Measurements from ENCODE around the gene SSC4D.
"Not testable (repeated sequence)": the region's sequence is repeated elsewhere in the genome, so short reads cannot be mapped to it uniquely, and the experiment has no call there.

Gene SSC4D

DNA sequence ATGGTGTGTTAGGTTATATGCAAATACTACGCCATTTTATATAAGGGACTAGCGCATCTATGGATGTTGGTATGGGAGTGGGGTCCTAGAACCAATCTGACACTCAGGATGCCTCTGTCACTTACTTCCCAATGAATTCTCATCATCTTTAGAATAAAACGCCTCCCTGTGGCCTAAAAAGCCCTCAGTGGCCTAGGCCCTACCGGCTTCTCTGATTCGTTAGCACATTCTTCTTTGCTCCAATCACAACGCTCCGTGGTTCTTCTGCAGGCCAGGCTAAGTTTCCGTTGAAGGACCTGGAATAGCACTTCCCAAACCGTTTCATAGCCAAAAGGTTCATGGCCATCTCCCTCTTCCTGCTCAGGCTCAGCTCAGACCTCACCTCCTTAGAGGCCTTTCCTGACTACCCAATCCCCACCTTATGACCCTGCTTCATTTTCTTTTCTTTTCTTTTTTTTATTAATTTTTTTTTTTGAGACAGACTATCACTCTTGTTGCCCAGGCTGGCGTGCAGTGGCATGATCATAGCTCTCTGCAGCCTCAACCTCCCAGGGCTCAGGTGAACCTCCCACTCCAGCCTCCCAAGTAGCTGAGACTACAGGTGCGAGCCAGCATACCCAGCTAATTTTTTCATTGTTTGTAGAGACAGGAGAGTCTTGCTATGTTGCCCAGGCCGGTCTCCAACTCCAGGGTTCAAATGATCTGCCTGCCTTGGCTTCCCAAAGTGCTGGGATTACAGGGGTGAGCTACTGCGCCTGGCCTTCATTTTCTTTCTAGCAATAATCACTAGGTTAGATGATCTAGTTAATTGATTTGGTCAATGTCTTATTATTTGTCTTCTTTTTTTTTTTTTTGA, 26.2 kb downstream of the SSC4D start:
- no peak for DNase-seq (ENCODE audit: low spot score)

- DNase-seq (ENCODE audit: low spot score): no peak
Observed at GRCh38 chr7:76381814-76382213, 27.7 kb downstream of the SSC4D start.

GRCh38 chr7:76380623-76380966, 28.9 kb downstream of the SSC4D start:
- no peak for DNase-seq (ENCODE audit: low spot score)

DNA sequence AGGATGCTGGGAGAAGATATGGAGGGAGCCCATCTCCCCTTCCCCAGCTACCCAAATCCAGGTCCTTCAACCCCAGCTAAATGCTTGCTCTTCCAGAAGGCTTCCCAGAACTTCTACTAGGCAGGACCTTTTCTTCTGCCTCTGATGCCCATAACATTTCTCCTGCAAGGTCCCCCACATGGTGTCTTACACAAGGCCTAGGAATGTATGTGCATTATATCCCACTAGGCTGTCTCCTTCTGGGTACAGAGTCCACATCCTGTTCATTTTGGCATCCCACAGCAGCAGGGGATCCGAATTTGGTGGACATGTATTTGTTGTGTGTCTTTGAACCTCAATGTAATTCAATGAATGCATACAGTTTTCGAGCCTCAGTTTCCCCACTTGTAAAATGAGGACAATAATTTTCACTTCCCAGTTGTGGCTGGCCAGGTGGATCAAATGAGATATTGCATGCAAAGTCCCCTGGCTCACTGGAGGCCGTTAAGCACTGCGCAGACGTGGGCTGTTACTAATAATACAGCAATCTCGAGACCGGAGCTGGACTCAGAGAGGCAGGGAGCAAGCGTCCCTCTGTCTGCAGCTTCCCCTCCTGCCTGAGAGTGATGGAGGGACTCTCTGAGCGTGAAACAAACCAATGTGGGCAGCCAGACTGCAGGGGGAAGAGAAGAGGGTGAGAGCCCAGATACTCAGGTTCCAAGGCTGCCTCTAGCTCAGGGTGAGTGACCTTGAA, 32.1 kb downstream of the SSC4D start:
- DNase-seq (ENCODE audit: low spot score): no peak

GRCh38 chr7:76375251-76375650, 34.2 kb downstream of the SSC4D start:
- no peak for DNase-seq (ENCODE audit: low spot score)

DNA sequence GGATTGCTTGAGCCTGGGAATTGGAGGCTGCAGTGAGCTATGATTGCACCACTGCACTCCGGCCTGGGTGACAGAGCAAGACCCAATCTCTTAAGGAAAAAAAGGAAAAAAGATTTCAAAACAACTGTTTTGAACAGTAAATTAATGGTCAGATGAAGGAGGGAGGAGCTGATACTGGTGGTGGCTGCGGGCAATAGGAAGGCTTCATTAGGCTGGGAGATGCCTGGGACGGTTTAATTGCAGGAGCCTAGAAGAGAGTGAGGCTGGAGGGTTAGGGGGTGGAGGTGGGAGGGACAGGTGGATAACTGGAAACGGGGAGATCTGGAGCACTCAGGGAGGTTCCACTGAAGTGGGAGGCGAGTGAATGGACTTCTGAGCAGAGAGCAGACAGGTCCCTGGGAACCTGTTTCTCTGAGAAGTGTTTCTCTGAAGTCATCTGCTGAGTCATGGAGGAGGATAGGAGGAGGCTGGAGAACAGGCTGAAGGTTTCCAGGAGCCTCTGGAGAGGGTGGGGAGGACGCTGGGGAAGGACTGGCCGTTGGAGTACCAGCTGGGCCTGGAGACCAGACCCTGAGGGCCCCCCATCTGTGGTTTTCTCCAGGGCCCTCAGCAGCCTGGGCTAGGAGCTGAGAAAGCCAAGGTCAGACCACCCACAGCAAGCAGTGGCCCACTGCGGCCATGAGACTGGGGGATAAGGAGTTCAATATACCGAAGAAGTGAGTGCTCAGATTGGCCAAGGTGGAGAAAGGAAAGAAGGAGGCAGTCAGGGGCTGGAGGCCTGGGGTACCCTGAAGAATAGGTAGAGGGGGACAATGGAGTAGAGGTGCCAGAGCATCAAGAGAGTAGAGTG, 36.3 kb downstream of the SSC4D start:
- DNase-seq (ENCODE audit: low spot score): no peak

- DNase-seq (ENCODE audit: low spot score): no peak
Observed at GRCh38 chr7:76371396-76371795, 38.1 kb downstream of the SSC4D start.

- no peak for DNase-seq (ENCODE audit: low spot score)
Observed at GRCh38 chr7:76369018-76369417, 40.5 kb downstream of the SSC4D start.

DNA sequence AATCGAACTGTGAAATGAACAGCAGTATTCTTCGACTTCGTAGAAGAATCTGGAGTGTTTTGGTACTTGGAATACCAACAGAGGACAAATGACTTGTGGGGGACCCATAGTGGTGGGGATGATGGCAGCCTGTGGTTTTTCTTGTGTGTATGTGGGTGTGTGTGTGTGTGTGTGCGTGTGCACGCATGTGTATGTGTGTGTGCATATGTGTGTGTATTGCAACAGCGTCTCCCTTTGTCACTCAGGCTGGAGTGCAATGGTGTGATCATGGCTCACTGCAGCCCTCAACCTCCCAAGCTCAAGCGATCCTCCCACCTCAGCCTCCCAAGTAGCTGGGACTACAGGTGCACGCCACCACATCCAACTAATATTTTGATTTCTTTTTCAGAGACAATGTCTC, 41.3 kb downstream of the SSC4D start:
- no peak for DNase-seq (ENCODE audit: low spot score)

GRCh38 chr7:76364198-76364584, 45.3 kb downstream of the SSC4D start:
- no peak for DNase-seq (ENCODE audit: low spot score)

DNA sequence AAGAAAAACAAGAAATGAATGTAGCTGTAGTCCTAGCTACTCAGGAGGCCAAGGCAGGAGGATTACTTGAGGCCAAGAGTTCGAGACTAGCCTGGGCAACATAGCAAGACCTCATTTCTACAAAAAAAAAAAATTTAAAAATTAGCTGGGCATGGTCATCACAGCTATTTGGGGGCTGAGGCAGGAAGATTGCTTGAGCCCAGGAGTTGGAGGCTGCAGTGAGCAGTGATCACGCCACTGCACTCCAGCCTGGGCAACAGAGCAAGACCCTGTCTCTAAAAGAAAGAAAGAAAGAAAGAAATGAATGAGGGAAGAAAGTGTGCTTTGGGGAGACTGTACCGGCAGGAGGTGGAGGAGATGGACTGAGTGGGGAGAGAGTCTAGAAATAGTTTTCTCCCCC, 45.7 kb downstream of the SSC4D start:
- DNase-seq (ENCODE audit: low spot score): not testable (repeated sequence)

DNA sequence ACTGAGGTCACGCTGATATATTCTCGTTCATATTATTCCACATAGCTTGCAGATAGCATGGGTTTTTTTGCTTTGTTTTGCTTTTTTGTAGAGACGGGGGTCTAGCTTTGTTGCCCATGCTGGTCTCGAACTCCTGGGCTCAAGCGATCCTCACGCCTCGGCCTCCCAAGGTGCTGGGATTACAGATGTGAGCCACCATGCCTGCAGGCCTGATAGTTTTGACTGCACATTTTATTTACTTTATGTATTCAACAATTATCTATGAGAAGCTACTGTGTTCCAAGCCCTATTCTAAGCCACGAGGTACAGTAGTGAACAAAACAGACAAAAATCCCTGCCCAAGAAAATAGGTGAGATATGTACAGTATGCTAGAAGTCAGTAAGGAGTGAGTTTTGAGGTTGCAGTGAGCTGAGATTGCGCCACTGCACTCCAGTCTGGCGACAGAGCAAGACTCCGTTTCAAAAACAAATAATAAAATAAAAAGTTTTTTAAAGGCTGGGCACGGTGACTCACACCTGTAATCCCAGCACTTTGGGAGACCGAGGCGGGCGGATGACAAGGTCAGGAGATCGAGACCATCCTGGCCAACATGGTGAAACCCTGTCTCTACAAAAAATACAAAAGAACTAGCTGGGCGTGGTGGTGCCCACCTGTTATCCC, 49.4 kb downstream of the SSC4D start:
- no peak for DNase-seq (ENCODE audit: low spot score)

- peak; percentile 98 for DNase-seq (ENCODE audit: low spot score)
Observed at GRCh38 chr7:76359111-76359977, 50.2 kb downstream of the SSC4D start.

DNA sequence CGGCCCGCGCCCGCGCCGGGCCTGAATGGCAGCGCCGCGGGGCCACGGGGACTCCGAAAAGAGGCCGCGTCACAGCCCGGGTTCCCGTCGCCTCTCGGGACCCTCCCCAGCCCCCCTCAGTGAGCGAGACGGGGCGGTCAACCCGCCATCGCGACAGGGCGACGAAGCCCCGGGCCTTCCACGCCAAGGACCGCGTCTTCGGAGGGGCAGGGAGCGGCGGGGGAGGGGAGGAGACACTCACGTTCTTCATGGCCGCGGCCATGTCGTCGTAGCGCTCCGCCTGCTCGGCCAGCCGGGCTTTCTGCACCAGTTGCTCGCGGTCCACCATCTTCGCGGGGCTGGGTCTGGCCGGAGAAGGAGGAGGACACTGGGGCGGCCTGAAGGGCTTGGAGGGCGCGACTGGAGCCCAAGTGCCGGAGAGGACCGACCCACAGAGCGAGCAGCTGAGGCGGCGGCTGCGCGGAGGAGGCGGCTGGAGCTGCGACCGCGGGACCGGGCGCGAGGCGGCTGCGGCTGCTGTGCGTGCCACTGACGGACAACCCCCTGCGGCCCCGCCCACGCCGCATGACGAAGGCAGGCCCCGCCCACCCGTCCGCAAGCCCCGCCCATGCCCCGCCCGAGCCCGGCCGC, 50.9 kb downstream of the SSC4D start, which contains the start of gene YWHAG:
TSS of gene YWHAG (minus strand) at position 511 of the 630 bp plus-strand sequence. CDS start at position 328, 183 bp downstream.
- peak; percentile 98 for DNase-seq (ENCODE audit: low spot score)

DNA sequence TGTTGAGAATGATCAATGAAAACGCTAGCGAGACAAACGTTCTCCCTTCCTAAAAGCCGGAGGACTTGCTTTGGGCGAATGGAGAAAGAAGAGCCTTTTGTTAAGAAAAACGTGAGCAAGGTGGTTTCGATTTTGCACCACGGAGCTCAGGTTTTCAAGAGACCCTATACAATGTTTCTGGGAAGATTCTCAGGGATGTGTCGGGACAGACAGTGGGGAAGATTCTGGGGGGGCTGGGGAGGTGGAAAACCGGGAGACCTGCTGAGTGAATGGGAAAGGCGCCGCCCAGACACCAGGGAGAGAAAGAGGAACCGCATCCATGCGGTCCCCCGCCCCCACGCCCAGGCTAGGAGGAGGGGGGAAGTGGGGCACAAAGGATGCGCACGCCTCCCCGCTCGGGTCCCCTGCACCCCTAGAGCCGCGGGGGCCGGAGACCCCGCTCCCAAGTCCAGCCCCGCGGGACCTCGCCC, 51.5 kb downstream of the SSC4D start:
- no peak for DNase-seq (ENCODE audit: low spot score)

DNA sequence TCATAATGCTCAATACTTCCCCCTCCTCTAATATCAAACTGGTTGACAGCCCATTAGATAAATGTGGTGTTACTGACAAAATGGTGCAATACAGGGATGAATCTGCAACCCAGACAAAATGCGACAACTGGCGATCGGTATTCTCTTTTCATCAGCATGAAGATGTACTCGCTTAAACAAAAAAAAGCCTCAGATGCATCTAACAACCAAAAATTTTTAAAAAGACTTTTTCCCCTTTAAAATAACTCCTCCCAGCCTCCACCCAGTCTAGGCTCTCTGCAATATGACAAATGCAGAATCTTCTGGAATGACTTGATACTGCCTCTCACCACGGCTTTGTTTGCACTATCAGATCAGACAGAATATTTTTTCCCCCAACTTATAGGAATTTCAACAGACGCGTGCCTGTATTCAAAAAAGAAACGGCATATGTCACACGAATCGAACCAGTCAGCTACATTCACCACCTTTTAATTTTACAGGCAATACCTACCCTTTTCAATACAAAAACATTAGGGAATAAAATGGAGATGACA, 52.0 kb downstream of the SSC4D start:
- DNase-seq (ENCODE audit: low spot score): no peak

DNA sequence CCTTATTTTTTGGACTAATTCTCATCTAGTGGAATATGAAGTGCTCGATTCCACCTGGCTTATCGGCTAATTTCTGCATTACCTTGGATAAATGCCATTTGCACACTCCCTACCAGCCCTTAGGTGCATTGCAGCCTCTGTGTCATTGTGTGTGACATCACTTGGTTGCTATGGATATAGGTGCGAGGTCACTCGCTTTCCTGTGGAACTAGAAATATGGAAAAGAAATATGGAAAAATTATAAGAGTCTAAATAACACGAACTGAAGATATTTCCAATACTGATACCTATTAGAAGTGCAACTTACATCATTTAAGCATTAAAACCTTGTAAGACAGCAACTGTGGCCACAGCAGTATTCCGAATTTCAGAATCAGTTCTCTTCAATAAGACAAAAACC, 52.7 kb downstream of the SSC4D start:
- no peak for DNase-seq (ENCODE audit: low spot score)

DNA sequence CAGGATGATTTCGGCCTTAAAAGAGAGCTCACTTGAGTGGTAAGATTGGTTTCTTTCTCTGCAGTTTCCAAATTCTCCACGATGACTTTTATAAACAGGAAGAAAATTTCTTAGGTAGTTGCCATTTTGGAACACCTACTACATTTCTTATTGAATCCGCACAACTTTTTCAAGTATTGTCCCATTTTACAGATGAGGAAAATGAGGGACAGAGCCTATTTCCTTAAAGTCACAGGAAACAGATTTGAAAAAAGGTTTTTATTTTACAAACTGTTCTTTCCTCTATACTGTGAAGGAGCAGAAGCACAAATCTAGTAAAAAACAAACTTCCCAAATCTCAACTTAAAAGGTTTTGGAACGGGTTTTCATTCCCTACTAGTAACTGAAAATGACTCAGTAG, 53.4 kb downstream of the SSC4D start:
- no peak for DNase-seq (ENCODE audit: low spot score)

- DNase-seq (ENCODE audit: low spot score): no peak
Observed at GRCh38 chr7:76354981-76355730, 54.3 kb downstream of the SSC4D start.
